Heart right ventricle (tissue), 16 donors: Measurements from ENCODE around the gene DNAJB6. TPM values are rescaled to one million over a fixed set of nuclear protein-coding genes. Genes with fewer than 3 reads are reported as not detected.

Experiments used
- ATAC-seq, 8 donors: fragments of 200-7000 bp; cut with Tn5 transposase; one replicate each; pipeline ENCODE4 v1.9.1; 2020; ENCODE audit warnings: mild to moderate bottlenecking in 8 of 8, moderate library complexity in 8 of 8, moderate number of reproducible peaks in 1 of 8
- DNase-seq, 2 donors: peaks; one replicate each; pipeline ENCODE4 v3.0.0-alpha.2; 2020
- H3K27ac ChIP-seq, 10 donors: fragments of 200-600 bp; sonication (generic) in 2 of 10; one replicate each; pipeline versions ENCODE4 v1.5.0 to v1.8.0; 2020 to 2022; ENCODE audit warnings: mild to moderate bottlenecking in 3 of 10
- H3K27me3 ChIP-seq, 7 donors: fragments of 200-600 bp; one replicate each; pipeline ENCODE4 v1.8.0; 2021 to 2022; ENCODE audit warnings: mild to moderate bottlenecking in 2 of 7
- H3K36me3 ChIP-seq, 9 donors: fragments of 200-600 bp; sonication (generic) in 1 of 9; one replicate each; pipeline versions ENCODE4 v1.5.0 to v1.8.0; 2020 to 2022; ENCODE audit warnings: mild to moderate bottlenecking in 2 of 9
- H3K4me1 ChIP-seq, 9 donors: fragments of 200-600 bp; sonication (generic) in 1 of 9; one replicate each; pipeline versions ENCODE4 v1.5.0 to v1.8.0; 2020 to 2022; ENCODE audit warnings: mild to moderate bottlenecking in 4 of 9
- H3K4me3 ChIP-seq, 10 donors: fragments of 200-600 bp; sonication (generic) in 2 of 10; one replicate each; pipeline versions ENCODE4 v1.5.0 to v1.8.0; 2020 to 2022; ENCODE audit warnings: mild to moderate bottlenecking in 7 of 10, moderate library complexity in 2 of 10
- H3K9me3 ChIP-seq, 11 donors: fragments of 200-600 bp in 10 of 11; sonication (generic) in 2 of 11; one replicate each; pipeline versions ENCODE4 v1.5.0 to v1.8.0; 2013 to 2022; ENCODE audit warnings: mild to moderate bottlenecking in 2 of 11, control low read depth in 1 of 11, moderate library complexity in 1 of 11
- CTCF ChIP-seq, 9 donors: fragments of 200-600 bp; sonication (generic) in 2 of 9; IDR thresholded peaks; one replicate each; pipeline versions ENCODE4 v1.5.0 to v1.8.0; 2021 to 2022; ENCODE audit warnings: antibody characterized with exemption in 9 of 9, mild to moderate bottlenecking in 5 of 9, moderate library complexity in 1 of 9
- WGBS, 2 donors: extraction: QIAGEN DNeasy Blood & Tissue Kit; methylation state at CpG; one replicate each; pipeline ENCODE4 v1.1.7; 2013; ENCODE audit warnings: inconsistent platforms in 1 of 2; 5-methylcytosine and 5-hydroxymethylcytosine counted together
- intact Hi-C, 10 donors: fragments of 100-400 bp; cut with DNase I; formaldehyde crosslinking; loops; one replicate each; pipeline versions ENCODE4 v1.11.1 to v1.14.2; 2022
- polyA plus RNA-seq, 2 donors: library from polyadenylated mRNA; stranded (reverse); fragments of 200-250 nt; gene quantifications; one replicate each; pipeline ENCODE4 v1.2.3, GENCODE V29; 2013
- total RNA-seq, 10 donors: library from RNA; stranded (reverse); fragmentation: NEBNext Ultra II Directional in 3 of 10; extraction: Animal tissue kit (Norgen Biotek cat#: 25700) in 3 of 10; gene quantifications; one replicate each; pipeline versions ENCODE4 v1.2.1 to v1.2.4, GENCODE V29; 2021 to 2023
- donor health status: Arrhythmogenic right ventricular cardiomyopathy.
- donor health status: ischemic (EF 13 %, LVEDD 7.1; RV severe dilation, severe dysfunction).
- donor health status: healthy with polysubstance abuse.
- donor health status: DM: no; HTN: yes; CAD: no.
- donor health status: DM: no; HTN: no; CAD: no.
- donor health status: ischemic (EF 25% LVEDD 6.9; RV normal size, moderate dysfunction).
- donor health status: ischemic (EF 25% LVEDD 5.7; RV mildly dilated, moderate dysfunction).
- donor health status: healthy.
- donor health status: DM: yes; HTN: yes; CAD: no.
- donor health status: Ischemic cardiomyopathy.
- donor health status: ischemic (EF 35%, LVEDD 5.7; RV mildly dilated, moderate dysfunction).
- donor health status: nonischemic (EF 11% LVEDD 7.7; RV severe dilation, severe dysfunction).
- donor health status: DM: yes; HTN: yes; CAD: no.
- donor health status: PGD.
- donor health status: ischemic (EF 29% LVEDD 5.4; RV normal size, mild dysfunction).
- donor health status: nonischemic (EF 23%, LVEDD 6.1; RV moderate dilation, normal function).

Gene DNAJB6
- total and polyA plus RNA-seq, 12 donors = 114 to 200 (median 183) TPM

GRCh38 chr7:157335991-157336382 is 817 bp upstream of the DNAJB6 start:
- ATAC-seq (no peak), DNase-seq (no peak)
- intact Hi-C loops = loop anchor here in 7 of 10 donors (5.0 to 10.0 kb wide), 6 partner anchors 51 to 389 kb away; partner anchors contain the start of genes NOM1 (in 1 of the 7) and UBE3C (in 1 of the 7)
- WGBS, 2 donors = 39 to 40% methylated on average over 11 of the region's 11 CpGs
- Histone ChIP-seq H3K4me1 (peaks cover 6 to 41% (median 37%) of the 10 kb centered on the region in 9 donors), H3K27me3 (no peaks in the 10 kb centered on the region), H3K27ac (peak overlapping the region; percentile 83 to 99 (median 94)), H3K4me3 (peak overlapping the region; percentile 52 to 93 (median 81)), H3K9me3 (no peaks in the 10 kb centered on the region), H3K36me3 (peaks cover 0 to 5% (median 0%) of the 10 kb centered on the region in 9 donors)
- TF ChIP-seq CTCF (IDR thresholded peaks at IDR 0.05) = no peak

DNA sequence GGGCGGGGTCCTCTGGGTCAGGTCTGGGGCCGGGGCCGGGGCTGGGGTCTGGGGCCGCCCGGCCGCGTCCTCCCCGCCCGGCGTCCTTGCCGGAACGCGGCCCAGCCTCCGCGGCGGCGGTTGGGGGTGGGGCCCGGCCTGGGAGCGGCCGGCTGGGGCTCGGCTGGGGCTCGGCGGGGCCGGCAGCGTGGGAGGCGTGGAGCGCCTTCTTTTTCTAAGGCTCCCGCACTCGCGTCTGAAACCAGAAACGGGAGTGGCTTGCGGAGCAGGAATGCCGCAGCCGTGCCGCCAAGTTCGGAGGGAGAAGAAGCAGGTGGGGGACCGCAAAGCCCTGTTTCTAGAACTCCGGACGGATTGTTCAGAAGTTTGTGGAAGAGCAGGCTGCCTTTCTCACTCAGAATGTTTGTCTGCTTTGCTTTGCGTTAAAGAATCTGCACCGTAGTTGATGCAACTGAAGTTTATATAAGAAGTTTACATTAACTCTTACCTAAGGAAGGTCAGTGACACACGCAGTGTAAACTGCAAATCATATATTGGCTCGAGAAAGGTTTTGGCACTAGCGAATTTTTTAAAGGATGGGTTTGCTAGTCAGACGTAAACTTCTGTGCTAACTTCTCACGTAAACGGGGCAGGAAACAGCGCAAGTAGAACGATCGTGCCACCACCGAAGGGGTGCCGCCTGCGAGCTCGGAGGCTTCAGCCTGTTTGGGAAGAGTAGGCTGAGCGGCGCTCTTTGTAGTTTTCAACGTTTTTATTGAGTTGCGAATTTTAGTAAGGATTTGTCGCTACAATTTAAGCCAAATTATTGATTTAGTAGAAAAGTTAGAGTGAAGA is 729 bp downstream of the DNAJB6 start:
- peaks cover 6 to 57% (median 52%) of the 10 kb centered on the region in 9 donors for H3K4me1 ChIP-seq
- DNase-seq (peak; percentile 59 to 73), ATAC-seq (peak; percentile 38 to 87 (median 65))
- no peak for TF ChIP-seq CTCF (IDR thresholded peaks at IDR 0.05)
- peak overlapping the region; percentile 52 to 93 (median 81) for H3K4me3 ChIP-seq
- no peaks in the 10 kb centered on the region for H3K27me3 ChIP-seq
- no peaks in the 10 kb centered on the region for H3K9me3 ChIP-seq
- H3K36me3 ChIP-seq = peaks cover 0 to 5% (median 0%) of the 10 kb centered on the region in 9 donors
- intact Hi-C loops = loop anchor here in 7 of 10 donors (2.0 to 10.0 kb wide), 7 partner anchors 49 to 390 kb away; partner anchors contain the start of genes NOM1 (in 1 of the 7) and UBE3C (in 1 of the 7)
- peak overlapping the region; percentile 83 to 99 (median 94) for H3K27ac ChIP-seq
- WGBS, 2 donors = 0 to 1% methylated on average over 49 to 58 of the region's 59 CpGs

- Histone ChIP-seq H3K36me3 (peaks cover 0 to 6% (median 0%) of the 10 kb centered on the region in 9 donors), H3K9me3 (no peaks in the 10 kb centered on the region), H3K4me1 (peaks cover 6 to 78% (median 63%) of the 10 kb centered on the region in 9 donors), H3K27ac (peak overlapping the region in 8 of 10 donors; percentile 5 to 90 (median 40)), H3K27me3 (no peaks in the 10 kb centered on the region), H3K4me3 (peak overlapping the region in 5 of 10 donors; percentile 3 to 87 (median 12))
- peak; percentile 39 to 67 for DNase-seq
- intact Hi-C loops = loop anchor here in 7 of 10 donors (2.0 to 10.0 kb wide), 8 partner anchors 47 to 393 kb away; partner anchors contain the start of genes NOM1 (in 1 of the 7) and UBE3C (in 1 of the 7)
- TF ChIP-seq CTCF (IDR thresholded peaks at IDR 0.05) = peak; percentile 75 to 95 (median 89)
- WGBS, 2 donors = 30 to 38% methylated on average over 25 of the region's 25 CpGs
- peak in 4 of 8 donors; percentile 25 to 40 (median 36) for ATAC-seq
Measured at GRCh38 chr7:157339777-157340677, 3.2 kb downstream of the DNAJB6 start.
